ENCODE results near the gene RNF113B.
A peak's percentile ranks its signal among the peaks of the same experiment; 100 is the strongest.

RNF113B gene

GRCh38 chr13:98173431-98174152, 3.5 kb downstream of the RNF113B start:
- DNase-seq: no peak

- DNase-seq: no peak
Observed at GRCh38 chr13:98172590-98173422, 4.3 kb downstream of the RNF113B start.

GRCh38 chr13:98171900-98172589, 5.0 kb downstream of the RNF113B start:
- DNase-seq: no peak

GRCh38 chr13:98169331-98169730, 7.7 kb downstream of the RNF113B start:
- no peak for DNase-seq

- no peak for DNase-seq
Observed at GRCh38 chr13:98162935-98163334, 14.1 kb downstream of the RNF113B start.

- DNase-seq: no peak
Observed at GRCh38 chr13:98158172-98158899, 18.7 kb downstream of the RNF113B start.

GRCh38 chr13:98157609-98158008, 19.5 kb downstream of the RNF113B start:
- DNase-seq: no peak

GRCh38 chr13:98157188-98157587, 19.9 kb downstream of the RNF113B start:
- DNase-seq: no peak

- no peak for DNase-seq
Observed at GRCh38 chr13:98156259-98156658, 20.8 kb downstream of the RNF113B start.

GRCh38 chr13:98155475-98156109, 21.5 kb downstream of the RNF113B start:
- no peak for DNase-seq

- no peak for DNase-seq
Observed at GRCh38 chr13:98150832-98151479, 26.1 kb downstream of the RNF113B start.

GRCh38 chr13:98147521-98147920, 29.5 kb downstream of the RNF113B start:
- DNase-seq: no peak

- no peak for DNase-seq
Observed at GRCh38 chr13:98144801-98145350, 32.2 kb downstream of the RNF113B start.

- DNase-seq: no peak
Observed at GRCh38 chr13:98144027-98144741, 32.9 kb downstream of the RNF113B start.

- DNase-seq: no peak
Observed at GRCh38 chr13:98143601-98144026, 33.5 kb downstream of the RNF113B start.

- DNase-seq: no peak
Observed at GRCh38 chr13:98143157-98143553, 33.9 kb downstream of the RNF113B start.

- peak; percentile 4 for DNase-seq
Observed at GRCh38 chr13:98142380-98143156, 34.5 kb downstream of the RNF113B start, which contains the start of gene FARP1. FARP1 (plus strand) TSS chr13:98143094; CDS start chr13:98213243, 70,149 bp downstream.

GRCh38 chr13:98141509-98142379, 35.3 kb downstream of the RNF113B start:
- DNase-seq: no peak

- no peak for DNase-seq
Observed at GRCh38 chr13:98141091-98141490, 36.0 kb downstream of the RNF113B start.
